ENCODE data around the gene SPATA20. TPM values are rescaled to one million over a fixed set of nuclear protein-coding genes. Genes with fewer than 3 reads are reported as not detected.
A peak's percentile ranks its signal among the peaks of the same experiment; 100 is the strongest.

The SPATA20 gene
- total RNA-seq, 1 donor from 2014 or later = 45.9 TPM

DNA sequence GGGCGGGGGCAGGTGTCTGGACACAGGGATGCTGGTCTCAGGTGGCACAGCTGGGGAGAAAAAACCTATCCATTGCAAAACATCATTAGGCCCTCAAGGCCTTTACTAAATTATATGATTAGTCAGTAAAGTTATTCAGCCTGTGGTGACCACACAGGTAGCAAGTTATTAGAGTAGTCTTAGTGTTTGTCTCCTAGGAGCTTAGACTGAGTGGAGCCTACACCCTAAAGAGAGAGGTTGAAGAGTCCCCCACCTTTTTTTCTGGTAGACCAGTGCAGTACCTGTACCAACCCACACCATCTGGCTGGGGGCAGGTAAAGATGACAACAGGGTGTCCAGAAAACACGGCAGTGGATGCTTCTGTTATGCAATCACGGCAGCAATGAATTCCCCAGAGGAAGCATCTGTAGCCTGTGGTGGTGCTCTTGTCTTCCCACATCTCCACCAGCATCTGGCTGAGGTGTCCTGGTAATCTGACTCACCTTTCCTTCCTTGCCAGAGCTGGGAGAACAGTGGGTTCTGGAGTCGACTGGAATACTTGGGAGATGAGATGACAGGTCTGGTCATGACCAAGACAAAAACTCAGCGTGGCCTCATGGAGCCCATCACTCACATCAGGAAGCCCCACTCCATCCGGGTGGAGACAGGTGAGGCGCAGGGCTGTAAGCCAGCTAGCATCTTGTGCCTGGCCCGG is 27.7 kb upstream of the SPATA20 start:
- no peak for DNase-seq (ENCODE audit: low read depth)

DNA sequence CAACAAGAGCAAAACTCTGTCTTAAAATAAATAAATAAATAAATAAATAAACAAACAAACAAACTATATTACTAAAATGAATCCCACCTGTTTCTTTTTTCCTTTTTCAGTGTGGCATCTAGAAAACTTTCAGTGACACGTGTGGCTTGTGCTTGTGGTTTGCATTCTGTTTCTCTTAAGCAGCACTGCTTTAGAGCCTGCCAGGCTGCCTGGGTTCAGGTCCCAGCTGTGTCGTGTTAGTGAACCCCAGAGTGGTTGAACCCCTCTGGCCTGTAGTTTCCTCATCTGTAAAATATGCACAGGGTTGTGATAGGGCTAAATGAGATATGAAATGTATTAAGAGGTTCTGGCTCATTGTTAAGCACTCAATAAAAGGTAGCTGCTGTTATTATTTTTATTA is 26.5 kb upstream of the SPATA20 start:
- peak; percentile 62 for DNase-seq (ENCODE audit: low read depth)

DNA sequence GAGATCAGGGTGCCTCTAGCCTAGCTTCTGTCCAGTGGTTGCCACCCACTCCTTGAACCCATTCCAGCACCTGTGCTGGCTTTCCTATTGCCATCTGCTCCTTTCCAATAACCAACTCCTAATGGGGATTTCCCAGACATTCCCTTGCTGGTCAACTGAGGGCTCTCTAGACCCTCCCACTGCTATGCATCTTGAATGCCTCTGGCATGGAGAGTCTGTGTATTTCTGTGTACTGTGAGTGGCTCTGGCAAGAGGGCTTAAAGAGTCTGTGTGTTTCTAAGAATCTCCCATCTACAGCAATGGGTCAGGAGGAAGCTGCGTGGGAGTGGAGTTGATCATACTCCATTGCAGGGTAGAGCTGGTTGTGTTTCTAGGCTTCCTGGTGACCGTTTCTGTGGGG is 25.5 kb upstream of the SPATA20 start:
- DNase-seq (ENCODE audit: low read depth) = peak; percentile 31

DNA sequence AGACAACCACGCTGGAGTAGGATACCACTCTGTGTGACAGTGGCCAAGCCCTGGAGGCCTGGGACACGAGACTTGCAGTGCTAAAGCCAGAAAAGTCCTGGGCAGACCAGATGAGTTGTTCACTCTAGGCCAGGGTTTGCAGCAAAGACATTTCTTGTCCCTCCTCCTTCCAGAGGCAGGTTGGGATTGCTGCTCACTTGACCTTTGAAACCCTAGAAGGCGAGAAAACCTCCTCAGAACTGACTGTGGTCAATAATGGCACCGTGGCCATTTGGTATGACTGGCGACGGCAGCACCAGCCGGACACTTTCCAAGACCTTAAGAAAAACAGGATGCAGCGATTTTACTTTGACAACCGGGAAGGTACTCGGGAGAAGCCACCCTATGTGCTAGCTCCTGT is 24.2 kb upstream of the SPATA20 start:
- peak; percentile 29 for DNase-seq (ENCODE audit: low read depth)

DNA sequence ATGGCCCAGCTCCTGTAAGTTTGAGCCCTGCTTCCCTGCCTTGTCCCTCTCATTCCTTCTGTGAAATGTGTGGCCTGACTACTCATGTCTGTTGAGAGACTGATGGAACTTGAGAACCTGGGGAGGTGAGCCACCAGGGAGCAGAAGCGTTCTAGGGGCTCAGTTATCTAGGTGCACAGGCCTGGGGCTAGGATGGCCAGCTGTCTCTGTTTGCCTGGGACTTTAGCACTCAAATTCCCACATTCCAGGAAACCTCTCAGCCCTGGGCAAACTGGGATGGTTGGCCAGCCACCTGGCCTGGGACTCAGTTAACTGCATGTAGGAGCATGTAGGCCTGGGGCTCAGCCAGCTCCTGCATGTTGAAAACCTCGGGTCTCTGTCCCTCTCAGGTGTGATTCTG is 23.8 kb upstream of the SPATA20 start:
- DNase-seq (ENCODE audit: low read depth) = no peak

DNA sequence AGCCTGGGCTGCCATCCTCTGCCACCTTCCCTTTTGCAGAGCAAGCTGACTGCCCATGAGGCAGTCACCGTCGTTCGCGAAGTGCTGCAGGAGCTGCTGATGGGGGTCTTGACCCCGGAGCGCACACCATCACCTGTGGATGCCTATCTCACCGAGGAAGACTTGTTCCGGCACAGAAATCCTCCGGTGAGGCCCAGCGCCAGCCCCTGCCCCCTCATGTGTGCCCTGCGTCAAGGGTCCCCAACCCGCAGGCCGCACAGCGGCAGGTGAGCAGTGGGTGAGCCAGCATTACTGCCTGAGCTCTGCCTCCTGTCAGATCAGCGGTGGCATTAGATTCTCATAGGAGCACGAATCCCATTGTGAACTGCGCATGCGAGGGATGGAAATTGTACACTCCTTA is 22.1 kb upstream of the SPATA20 start:
- DNase-seq (ENCODE audit: low read depth) = no peak

DNA sequence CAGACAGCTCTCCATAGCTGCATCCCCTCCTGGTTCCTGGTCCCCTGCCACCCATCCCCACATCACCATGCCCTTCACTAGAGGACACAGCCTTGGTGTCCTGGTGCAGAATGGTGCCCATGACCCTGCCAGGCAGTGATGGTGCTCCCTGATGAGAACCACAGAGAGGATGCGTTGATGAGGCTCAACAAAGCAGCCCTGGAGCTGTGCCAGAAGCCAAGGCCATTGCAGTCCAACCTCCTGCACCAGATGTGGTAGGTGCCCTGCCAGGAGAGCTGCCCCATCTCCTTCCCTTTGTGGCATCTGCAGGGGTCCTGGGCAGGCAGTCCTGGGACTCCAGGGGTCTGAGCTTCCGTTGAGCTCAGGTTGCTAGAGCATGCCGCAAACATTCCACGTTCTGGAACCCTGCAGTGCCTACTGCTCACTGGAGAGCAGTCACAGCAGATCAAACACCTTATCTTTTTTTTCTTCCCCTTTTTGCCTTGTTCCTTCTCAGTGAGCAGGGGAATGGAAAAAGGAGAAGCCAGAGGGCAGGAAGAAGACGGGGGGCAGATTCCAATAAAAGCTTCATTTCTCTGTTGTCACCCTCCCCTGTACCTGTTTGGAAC is 19.7 kb upstream of the SPATA20 start:
- DNase-seq (ENCODE audit: low read depth) = no peak

DNA sequence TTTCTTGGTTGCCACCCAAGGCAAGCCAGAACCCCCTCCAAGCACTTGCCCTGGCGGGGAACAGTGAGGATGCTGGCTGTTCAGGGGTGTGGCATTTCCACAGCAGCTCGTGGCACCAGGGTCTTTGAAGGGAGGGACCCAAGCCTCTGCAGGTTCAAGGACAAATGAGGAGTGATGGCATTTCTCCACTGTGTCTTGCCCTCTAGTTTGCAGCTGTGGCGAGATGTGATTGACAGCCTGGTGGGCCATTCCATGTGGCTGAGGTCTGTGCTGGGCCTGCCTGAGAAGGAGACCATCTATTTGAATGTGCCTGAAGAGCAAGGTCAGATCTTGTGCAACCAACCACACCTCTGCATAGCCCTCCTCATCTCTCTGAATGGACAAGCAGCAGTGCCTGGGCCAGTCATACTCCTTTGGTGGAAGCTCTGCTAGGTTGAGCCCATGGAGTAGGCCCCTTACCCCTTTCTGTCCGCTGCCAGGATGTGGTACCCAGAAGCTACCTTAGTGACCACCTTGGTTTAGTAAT is 19.0 kb upstream of the SPATA20 start:
- DNase-seq (ENCODE audit: low read depth) = peak; percentile 23

DNA sequence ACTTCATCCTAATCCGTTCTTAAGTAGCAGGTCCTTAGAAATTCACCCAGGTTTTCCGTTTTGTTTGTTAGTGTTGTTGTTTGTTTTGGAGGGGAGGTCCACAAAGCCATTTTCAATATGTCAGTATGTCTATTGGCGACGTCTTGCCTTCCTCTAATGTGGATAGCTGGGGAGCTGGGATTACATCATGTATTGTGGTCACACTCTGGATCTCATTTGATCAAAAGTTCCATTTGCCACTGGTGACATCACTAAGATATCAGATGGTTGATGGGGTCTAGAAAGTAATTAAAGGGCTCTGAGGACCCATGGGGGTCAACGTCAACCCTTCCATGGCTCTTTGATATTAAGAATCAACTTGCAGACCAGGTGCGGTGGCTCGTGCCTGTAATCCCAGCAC is 17.1 kb upstream of the SPATA20 start:
- DNase-seq (ENCODE audit: low read depth) = no peak

DNA sequence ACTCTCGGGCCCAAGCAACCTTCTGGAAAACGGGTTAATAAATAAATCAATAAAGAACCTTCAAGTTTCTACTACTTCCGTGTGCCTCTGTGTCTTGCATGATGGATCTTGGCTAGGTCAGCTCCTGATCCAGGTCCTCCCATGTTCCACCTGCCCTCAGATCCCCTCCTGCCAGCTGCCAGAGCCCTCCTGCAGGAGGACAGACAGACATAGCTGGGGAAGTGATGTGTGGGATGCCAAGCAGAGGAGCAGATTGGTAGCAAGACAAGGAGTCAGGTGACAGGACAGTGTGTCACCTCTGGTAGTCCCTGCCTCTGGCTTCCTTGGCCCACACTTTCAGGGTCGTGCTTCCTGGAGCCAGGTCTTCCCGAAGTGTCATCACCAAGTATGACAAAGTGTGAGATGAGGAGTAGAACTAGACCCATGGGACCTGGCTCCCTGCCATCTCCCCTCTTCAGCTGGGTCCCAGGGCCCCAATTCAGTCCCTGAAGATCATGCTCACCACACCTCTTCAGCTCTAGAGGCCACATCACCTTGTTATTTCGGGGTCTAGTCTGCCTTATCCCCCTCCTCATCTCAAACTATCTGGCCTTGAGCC is 15.4 kb upstream of the SPATA20 start:
- no peak for DNase-seq (ENCODE audit: low read depth)

DNA sequence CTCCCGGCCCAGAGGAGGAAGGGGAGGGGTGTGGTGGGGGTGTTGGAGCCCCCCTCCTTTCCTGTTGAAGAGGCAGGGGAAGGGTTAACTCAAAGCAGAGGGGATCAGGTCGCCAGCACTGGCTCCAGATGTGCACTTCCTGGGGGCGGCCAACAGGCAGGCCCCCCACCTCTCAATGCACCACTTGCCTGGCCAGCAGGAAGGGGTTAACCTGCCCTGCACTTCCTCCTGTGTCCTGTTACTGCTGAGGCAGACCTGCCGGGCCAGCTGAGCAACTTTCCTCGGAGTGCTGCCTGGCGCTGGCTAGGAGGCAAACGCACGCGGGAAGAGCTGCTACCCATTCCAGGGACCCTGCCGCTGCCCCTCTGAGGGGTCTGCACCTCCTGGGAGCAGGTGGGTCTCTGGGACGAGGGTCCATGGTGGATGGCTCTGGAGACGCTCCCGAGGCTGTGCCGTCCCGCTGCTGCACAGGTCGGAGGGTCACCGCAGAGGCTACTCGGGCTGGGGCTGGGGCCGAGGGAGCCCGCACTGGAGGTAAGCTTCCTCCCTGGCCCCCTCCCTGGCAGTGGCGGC is 14.4 kb upstream of the SPATA20 start, which contains the start of gene EPN3:
TSS of gene EPN3 (plus strand) at position 284 of the 573 bp plus-strand sequence. CDS start 3,822 bp downstream, outside the sequence.
- no peak for DNase-seq (ENCODE audit: low read depth)

DNA sequence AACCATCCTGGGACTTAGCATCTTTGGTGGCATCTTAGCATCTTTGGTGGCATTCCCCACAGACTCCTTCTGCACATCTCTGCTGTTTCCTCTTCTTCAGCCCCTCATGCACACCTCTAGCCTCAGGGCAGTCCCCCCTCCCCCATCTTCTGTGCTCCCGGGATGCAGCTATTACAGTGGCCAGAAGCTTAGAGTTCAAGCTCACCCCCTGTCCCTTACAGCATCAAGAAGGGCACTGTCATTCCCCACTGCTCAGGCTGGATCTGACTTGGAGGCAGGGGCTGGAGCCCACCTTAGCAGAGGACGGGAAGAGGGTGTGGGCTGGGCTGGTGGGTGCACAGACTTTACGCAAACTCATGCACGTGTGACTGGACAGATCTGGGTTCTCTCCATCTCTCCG is 13.8 kb upstream of the SPATA20 start:
- DNase-seq (ENCODE audit: low read depth) = no peak

DNA sequence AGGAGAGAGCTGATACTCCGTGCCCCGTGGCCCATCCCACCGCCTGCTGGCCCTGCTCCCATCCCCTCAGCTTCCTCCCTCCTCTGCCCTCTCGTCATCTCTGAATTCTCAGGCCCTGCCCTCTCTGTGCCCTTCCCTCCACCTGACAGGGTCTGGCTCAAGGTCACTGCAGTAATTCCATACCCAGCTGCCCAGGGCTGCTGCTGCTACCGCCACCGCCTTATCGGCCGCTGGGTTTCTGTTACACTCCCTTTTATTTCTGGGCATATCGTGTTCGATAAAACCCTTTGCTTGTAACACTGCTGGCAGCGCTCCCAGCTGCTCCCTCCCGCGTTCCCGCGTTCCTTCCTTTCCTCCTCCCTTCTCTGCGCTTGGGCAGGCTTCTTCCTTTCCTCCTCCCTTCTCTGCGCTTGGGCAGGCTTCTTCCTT is 13.2 kb upstream of the SPATA20 start:
- peak; percentile 65 for DNase-seq (ENCODE audit: low read depth)

DNA sequence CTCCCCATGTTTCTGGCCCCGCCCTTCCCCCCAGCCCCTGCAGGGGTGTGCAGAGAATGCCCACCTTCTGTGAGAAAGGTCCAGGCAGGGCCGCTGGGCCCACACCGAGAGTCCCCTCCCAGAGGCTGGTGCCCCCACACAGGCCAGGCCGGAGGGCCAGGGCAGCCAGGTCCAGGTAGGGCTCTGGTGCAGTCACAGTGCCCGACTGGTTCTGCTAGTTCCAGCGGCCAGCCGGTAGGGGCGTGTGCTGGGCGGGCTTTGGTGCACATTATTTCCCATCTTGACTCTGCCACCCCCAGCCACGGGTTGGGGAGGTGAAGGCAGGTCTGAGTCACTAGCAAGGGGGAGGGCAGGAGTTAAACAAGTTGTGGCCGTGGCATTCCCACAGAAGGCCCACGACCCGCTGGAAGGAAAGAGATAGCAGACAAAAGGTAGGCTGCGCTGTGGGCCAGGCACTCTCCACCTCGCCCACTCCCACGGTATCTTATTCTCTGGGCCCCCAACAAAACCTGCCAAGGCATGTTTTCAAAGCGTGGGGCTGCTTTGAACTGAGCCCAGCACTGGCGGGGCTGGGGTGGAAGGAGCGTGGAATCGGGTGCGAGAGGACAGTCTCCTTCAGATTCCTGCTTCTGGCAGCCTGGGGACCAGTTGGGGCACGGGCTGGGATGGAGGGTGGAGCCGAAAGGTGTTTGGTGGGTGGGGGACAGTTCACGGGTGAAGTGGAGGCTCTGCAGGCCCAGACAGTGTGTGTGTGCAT is 12.6 kb upstream of the SPATA20 start:
- no peak for DNase-seq (ENCODE audit: low read depth)

DNA sequence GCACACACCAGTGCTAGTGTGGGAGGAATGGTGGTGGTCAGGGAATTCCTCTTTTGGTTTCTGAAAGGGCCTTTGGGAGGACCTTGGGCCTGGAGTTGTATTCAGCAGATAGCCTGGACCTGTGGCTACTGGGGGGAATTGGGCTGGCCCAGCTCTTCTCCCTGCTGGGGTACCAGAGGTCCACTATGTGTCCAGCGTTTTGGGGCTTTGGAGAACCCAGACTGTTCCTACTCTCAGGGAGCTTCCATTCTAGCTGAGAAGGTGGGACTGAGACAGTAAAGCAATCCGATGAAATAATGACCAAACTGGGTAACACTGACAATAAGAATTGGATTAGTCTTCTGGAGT is 12.0 kb upstream of the SPATA20 start:
- DNase-seq (ENCODE audit: low read depth) = no peak

DNA sequence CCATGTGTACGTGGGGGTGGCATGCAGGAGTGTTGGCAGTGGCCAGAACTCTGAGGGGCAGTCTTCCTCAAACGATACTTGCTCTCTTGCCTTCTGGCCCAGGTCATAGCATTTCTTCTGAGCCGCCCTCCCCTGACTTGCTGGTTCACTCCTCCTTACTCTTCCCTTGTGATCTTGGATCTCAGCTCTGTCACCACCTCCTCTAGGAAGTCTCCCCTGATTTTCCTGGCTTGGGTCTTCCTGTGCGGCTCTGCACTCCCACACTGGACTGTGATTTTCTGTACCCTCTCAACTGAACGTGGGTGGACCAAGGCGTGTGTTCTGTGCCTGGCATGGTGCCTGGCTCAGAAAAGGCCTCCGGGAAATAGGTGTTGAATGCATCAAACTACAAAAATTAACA is 11.6 kb upstream of the SPATA20 start:
- no peak for DNase-seq (ENCODE audit: low read depth)

DNA sequence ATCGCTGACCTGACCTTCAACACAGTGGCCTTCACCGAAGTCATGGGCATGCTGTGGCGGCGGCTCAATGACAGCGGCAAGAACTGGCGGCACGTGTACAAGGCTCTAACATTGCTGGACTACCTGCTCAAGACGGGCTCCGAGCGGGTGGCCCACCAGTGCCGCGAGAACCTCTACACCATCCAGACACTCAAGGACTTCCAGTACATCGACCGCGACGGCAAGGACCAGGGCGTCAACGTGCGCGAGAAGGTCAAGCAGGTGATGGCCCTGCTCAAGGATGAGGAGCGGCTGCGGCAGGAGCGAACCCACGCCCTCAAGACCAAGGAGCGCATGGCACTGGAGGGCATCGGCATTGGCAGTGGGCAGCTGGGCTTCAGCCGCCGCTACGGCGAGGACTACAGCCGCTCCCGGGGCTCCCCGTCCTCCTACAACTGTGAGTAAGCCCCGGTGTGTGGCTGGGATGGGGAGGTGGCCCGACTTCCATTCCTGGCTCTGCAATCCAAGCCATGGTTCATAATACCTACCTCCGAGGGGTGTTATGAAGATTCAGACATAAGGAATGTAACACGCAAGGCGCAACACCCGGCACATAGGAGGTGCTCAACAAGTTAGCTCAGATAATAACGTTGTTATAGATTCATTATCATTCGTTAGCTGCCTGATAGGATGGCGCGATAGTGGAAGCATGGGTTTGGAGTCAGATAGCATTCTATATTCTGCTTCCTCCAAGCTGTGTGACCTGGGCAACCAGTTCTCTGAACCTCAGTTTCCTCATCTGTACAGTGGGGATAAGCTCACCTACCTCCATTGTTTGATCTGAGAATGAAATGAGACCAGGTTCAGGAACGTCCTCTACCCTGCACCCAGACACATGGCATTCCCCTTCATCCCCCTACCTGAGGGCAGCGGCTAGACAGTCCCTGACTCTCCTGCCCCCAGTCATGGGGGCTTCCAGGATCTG is 10.0 kb upstream of the SPATA20 start:
- no peak for DNase-seq (ENCODE audit: low read depth)

DNA sequence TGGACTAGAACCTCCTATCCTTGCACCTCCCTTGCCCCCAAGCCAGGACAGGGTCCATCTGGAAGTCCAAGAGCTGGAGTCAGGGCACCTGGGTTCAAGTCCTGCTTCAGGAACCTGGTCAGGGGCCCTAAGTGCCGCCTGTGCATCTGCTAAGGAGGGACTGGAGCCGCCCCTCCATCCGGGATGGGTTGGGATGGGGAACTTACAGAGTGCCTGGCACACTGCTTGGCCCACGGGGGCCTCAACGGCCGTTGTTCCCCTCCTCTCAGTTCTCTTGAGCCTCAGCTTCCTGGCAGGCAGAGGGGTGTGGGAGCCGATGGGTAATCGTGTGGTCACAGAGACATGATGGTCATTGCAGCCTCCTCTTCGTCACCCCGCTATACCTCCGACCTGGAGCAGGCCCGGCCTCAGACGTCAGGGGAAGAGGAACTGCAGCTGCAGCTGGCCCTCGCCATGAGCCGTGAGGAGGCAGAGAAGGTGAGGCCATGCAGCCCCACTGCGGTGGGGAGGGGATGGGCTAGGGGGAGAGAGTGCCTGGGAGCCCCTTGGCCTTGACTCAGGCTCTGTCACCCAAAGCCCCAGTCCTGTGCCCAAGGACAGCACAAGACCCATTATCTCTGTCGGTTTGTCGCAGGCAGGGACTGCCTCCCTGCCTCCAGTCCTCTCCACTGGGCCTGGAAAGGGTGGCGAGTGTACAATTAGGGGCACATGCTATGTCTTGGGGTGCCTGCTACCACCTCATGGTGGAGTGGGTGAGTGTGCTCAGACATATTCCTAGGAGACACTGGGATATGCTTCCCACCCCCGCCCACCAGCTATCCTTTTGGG is 9.0 kb upstream of the SPATA20 start:
- no peak for DNase-seq (ENCODE audit: low read depth)

Measured in myocyte (in vitro differentiated cells).